ENCODE results near the gene DLGAP1. TPM values are rescaled to one million over a fixed set of nuclear protein-coding genes. Genes with fewer than 3 reads are reported as not detected.

DLGAP1 gene
- total and polyA plus RNA-seq, 10 donors = 0.11 to 6.0 (median 2.1) TPM

DNA sequence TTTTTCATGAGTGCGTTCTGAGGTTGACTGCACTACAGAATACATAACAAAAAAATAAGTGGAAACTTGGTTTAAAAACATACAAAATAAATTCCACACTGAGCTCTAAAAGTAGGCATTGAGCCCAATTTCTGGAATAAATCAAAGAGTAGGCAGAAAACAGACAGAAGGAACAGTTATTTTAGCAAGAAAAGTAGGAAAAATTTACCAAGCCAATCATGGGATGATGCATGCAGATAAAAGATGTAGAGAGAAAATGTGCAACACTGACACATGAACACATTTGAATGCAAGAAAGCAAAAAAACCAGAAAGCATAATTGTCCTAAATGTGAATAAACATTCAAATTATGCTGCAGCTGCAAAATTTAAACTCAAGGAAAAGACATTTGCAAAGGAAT lies 308.3 kb downstream of the DLGAP1 start:
- no peak for DNase-seq
- Histone ChIP-seq H3K27me3 (replicated peaks in 1 of 7) (no peaks in the 10 kb centered on the region), H3K4me3 (no peak overlapping the region), H3K36me3 (no peaks in the 10 kb centered on the region), H3K27ac (no peak overlapping the region), H3K9me3 (peaks cover 0 to 7% (median 0%) of the 10 kb centered on the region in 8 donors), H3K4me1 (no peaks in the 10 kb centered on the region)
- 78 to 90% (median 81%) methylated on average over 1 of the region's 1 CpG for WGBS, 5 donors
- TF ChIP-seq POLR2A (IDR thresholded peaks at IDR 0.05) (no peak), POLR2AphosphoS5 (IDR thresholded peaks at IDR 0.05) (no peak)
- intact Hi-C loops (cut with DNase I; ENCODE audit: low total_unique reads) = no loop called here

DNA sequence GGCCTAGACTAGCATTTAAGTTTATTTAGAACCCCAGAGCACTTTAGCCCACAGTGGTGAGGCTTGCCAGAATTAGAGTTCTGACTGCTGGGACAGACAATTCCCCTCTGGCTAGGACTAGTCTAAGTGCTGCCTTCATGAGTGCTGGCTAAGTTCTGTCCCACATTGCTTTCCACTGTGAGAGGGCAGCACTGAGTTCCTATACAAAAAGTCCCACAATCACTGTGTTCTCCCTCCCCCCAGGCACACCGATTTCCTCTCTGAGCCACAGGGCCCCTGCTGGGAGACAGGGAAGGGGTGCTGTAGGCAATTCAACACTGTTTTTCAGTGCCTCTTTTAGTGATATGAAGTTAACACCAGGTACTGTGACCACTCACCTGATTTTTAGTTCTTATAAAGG lies 310.9 kb downstream of the DLGAP1 start:
- 31 to 43% (median 35%) methylated on average over 1 of the region's 1 CpG for WGBS, 5 donors
- no peak for DNase-seq
- peaks cover 0 to 12% (median 0%) of the 10 kb centered on the region in 8 donors for H3K9me3 ChIP-seq
- intact Hi-C loops (cut with DNase I; ENCODE audit: low total_unique reads) = no loop called here
- H3K27me3 ChIP-seq (replicated peaks in 1 of 7) = no peaks in the 10 kb centered on the region
- H3K4me1 ChIP-seq = no peaks in the 10 kb centered on the region
- TF ChIP-seq POLR2A (IDR thresholded peaks at IDR 0.05) (no peak), POLR2AphosphoS5 (IDR thresholded peaks at IDR 0.05) (no peak)
- TF ChIP-seq, protein P1, sequence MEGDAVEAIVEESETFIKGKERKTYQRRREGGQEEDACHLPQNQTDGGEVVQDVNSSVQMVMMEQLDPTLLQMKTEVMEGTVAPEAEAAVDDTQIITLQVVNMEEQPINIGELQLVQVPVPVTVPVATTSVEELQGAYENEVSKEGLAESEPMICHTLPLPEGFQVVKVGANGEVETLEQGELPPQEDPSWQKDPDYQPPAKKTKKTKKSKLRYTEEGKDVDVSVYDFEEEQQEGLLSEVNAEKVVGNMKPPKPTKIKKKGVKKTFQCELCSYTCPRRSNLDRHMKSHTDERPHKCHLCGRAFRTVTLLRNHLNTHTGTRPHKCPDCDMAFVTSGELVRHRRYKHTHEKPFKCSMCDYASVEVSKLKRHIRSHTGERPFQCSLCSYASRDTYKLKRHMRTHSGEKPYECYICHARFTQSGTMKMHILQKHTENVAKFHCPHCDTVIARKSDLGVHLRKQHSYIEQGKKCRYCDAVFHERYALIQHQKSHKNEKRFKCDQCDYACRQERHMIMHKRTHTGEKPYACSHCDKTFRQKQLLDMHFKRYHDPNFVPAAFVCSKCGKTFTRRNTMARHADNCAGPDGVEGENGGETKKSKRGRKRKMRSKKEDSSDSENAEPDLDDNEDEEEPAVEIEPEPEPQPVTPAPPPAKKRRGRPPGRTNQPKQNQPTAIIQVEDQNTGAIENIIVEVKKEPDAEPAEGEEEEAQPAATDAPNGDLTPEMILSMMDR (IDR thresholded peaks at IDR 0.05 in 8 of 11, conservative IDR thresholded peaks at IDR 0.05 in 3 of 11) = no peak
- H3K36me3 ChIP-seq = no peaks in the 10 kb centered on the region
- H3K4me3 ChIP-seq = no peak overlapping the region
- no peak overlapping the region for H3K27ac ChIP-seq

DNA sequence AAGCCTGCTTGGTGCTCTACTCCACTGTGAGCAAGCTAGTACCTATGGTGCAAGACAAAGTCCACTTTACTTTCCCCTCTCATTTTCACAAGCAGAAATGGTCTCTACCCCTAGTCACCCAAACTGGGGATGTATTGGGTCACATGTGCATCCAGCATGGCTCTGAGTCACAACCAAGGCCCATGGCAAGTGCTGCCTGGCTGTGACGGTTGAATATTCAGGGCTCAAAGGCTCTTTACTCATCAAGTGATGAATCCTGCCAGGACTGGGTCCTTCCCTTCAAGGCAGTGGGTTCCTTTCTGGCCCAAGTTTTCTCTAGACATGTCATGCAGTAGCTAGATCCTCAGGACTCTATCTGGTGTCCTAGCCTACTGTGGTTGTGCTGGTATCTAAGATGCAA lies 311.5 kb downstream of the DLGAP1 start:
- H3K27ac ChIP-seq = no peak overlapping the region
- peaks cover 0 to 12% (median 0%) of the 10 kb centered on the region in 8 donors for H3K9me3 ChIP-seq
- no peaks in the 10 kb centered on the region for H3K4me1 ChIP-seq
- TF ChIP-seq POLR2AphosphoS5 (IDR thresholded peaks at IDR 0.05) = no peak
- TF ChIP-seq POLR2A (IDR thresholded peaks at IDR 0.05) = no peak
- TF ChIP-seq, protein P1 (IDR thresholded peaks at IDR 0.05 in 8 of 11, conservative IDR thresholded peaks at IDR 0.05 in 3 of 11) = no peak
- intact Hi-C loops (cut with DNase I; ENCODE audit: low total_unique reads) = no loop called here
- H3K4me3 ChIP-seq = no peak overlapping the region
- WGBS, 5 donors = 80 to 100% (median 95%) methylated on average over 1 of the region's 1 CpG
- no peak for DNase-seq
- H3K27me3 ChIP-seq (replicated peaks in 1 of 7) = no peaks in the 10 kb centered on the region
- no peaks in the 10 kb centered on the region for H3K36me3 ChIP-seq

DNA sequence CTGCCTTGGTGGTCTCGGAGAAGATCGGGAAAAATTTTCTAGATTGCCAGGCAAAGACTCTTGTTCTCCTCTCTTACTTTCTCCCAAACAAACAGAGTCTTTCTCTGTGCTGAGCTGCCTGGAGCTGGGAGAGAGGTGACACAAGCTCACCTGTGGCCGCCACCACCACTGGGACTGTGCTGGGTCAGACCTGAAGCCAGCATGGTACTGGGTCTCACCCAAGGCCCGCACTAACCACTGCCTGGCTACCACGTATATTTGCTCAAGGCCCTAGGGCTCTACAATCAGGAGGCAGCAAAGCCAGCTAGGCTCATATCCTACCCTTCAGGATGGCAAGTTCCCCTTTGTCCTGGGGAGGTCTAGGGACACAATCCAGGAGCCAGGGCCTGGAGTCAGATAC lies 312.2 kb downstream of the DLGAP1 start:
- intact Hi-C loops (cut with DNase I; ENCODE audit: low total_unique reads) = no loop called here
- H3K4me3 ChIP-seq = no peak overlapping the region
- peaks cover 0 to 12% (median 0%) of the 10 kb centered on the region in 8 donors for H3K9me3 ChIP-seq
- no peak for DNase-seq
- no peaks in the 10 kb centered on the region for H3K27me3 ChIP-seq (replicated peaks in 1 of 7)
- no peaks in the 10 kb centered on the region for H3K36me3 ChIP-seq
- no peak overlapping the region for H3K27ac ChIP-seq
- WGBS, 5 donors = 82 to 95% (median 89%) methylated on average over 5 of the region's 5 CpGs
- TF ChIP-seq, protein P1 (IDR thresholded peaks at IDR 0.05 in 8 of 11, conservative IDR thresholded peaks at IDR 0.05 in 3 of 11) = no peak
- TF ChIP-seq POLR2AphosphoS5 (IDR thresholded peaks at IDR 0.05) = no peak
- no peak for TF ChIP-seq POLR2A (IDR thresholded peaks at IDR 0.05)
- H3K4me1 ChIP-seq = no peaks in the 10 kb centered on the region

DNA sequence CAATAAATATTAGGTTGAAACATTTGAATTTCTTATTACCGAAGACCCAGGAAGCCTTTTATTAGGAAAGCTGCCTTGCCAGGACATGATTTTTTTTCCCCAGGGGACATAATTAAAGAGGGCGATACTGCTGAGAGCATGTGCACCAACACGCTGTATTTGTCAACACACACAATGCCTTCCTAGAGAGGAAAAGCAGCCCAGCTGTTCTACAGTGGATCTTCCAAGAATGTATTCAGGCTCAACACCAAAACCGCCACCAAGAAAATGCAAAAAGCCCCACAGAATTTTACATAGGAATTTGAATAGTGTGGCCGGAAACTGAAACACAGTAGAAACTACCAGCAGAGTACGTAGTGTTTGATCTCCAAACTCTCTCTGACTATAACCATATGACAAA lies 320.4 kb downstream of the DLGAP1 start:
- intact Hi-C loops (cut with DNase I; ENCODE audit: low total_unique reads) = no loop called here
- H3K4me1 ChIP-seq = no peaks in the 10 kb centered on the region
- no peaks in the 10 kb centered on the region for H3K27me3 ChIP-seq (replicated peaks in 1 of 7)
- 79 to 87% (median 82%) methylated on average over 6 of the region's 6 CpGs for WGBS, 5 donors
- peaks cover 0 to 4% (median 0%) of the 10 kb centered on the region in 8 donors for H3K9me3 ChIP-seq
- no peak overlapping the region for H3K4me3 ChIP-seq
- no peak for DNase-seq
- no peaks in the 10 kb centered on the region for H3K36me3 ChIP-seq
- TF ChIP-seq POLR2AphosphoS5 (IDR thresholded peaks at IDR 0.05) (no peak), POLR2A (IDR thresholded peaks at IDR 0.05) (no peak)
- TF ChIP-seq, protein P1 (IDR thresholded peaks at IDR 0.05 in 8 of 11, conservative IDR thresholded peaks at IDR 0.05 in 3 of 11) = no peak
- H3K27ac ChIP-seq = no peak overlapping the region

All from spleen (tissue), 11 donors.